PC-9 (cell line): ENCODE measurements around the gene CNIH3.

ENCODE experiments used
- EZH2 ChIP-seq: fragments of 200-600 bp; sonication (generic); IDR thresholded peaks from 2 replicates; pipeline ENCODE4 v1.8.0; 2017; ENCODE audit warnings: antibody characterized with exemption, low read depth
- TF ChIP-seq, protein P1 (sequence below): fragments of 200-600 bp; sonication (generic); conservative IDR thresholded peaks from 2 replicates; pipeline ENCODE4 v1.6.1; 2017; ENCODE audit warnings: mixed run types, antibody characterized with exemption, mild to moderate bottlenecking, moderate library complexity

DNA sequence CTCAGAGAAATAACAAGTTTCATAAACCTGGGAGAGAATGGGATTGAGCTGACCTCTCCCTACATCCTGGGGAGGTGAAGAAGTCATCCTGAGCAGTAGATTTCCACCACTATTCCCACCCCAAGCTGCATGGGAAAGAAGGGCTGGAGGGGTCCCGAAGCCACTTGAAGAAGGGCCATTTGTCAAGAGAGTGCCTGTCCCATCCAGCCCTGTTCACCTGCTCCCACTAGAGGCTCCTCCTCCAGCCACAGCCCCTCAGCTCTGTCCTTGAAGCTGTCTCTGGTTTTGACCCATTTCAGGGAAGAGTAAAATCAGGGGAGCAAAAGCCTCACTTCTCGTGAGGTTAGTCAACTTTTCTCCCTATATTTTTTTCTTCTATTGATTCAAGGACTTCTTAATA is 157.5 kb downstream of the CNIH3 start:
- TF ChIP-seq, protein P1, sequence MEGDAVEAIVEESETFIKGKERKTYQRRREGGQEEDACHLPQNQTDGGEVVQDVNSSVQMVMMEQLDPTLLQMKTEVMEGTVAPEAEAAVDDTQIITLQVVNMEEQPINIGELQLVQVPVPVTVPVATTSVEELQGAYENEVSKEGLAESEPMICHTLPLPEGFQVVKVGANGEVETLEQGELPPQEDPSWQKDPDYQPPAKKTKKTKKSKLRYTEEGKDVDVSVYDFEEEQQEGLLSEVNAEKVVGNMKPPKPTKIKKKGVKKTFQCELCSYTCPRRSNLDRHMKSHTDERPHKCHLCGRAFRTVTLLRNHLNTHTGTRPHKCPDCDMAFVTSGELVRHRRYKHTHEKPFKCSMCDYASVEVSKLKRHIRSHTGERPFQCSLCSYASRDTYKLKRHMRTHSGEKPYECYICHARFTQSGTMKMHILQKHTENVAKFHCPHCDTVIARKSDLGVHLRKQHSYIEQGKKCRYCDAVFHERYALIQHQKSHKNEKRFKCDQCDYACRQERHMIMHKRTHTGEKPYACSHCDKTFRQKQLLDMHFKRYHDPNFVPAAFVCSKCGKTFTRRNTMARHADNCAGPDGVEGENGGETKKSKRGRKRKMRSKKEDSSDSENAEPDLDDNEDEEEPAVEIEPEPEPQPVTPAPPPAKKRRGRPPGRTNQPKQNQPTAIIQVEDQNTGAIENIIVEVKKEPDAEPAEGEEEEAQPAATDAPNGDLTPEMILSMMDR = no peak
- no peak for TF ChIP-seq EZH2
